ENCODE measurements around the gene RPS6KA3.

DNA sequence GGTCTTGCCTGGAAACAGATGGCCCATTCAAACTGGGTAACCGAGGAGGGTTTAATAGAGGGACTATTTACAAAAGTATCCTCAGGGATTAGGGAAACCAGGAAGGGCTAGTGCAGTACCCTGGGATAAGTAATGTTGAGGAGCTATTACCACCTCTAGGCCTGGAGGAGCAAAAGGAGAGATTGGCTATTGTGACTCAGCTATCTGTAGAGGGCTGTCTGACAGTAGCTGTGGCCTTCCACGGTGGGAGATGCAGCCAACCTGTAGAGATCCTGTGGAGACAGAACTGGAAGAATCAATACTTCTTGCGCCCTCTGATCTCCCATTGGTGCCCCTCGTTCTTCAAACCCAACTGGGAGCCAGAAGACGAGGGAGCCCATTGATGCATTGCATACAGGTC is 34.1 kb upstream of the RPS6KA3 start:
- TF ChIP-seq, protein P1, sequence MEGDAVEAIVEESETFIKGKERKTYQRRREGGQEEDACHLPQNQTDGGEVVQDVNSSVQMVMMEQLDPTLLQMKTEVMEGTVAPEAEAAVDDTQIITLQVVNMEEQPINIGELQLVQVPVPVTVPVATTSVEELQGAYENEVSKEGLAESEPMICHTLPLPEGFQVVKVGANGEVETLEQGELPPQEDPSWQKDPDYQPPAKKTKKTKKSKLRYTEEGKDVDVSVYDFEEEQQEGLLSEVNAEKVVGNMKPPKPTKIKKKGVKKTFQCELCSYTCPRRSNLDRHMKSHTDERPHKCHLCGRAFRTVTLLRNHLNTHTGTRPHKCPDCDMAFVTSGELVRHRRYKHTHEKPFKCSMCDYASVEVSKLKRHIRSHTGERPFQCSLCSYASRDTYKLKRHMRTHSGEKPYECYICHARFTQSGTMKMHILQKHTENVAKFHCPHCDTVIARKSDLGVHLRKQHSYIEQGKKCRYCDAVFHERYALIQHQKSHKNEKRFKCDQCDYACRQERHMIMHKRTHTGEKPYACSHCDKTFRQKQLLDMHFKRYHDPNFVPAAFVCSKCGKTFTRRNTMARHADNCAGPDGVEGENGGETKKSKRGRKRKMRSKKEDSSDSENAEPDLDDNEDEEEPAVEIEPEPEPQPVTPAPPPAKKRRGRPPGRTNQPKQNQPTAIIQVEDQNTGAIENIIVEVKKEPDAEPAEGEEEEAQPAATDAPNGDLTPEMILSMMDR (IDR thresholded peaks at IDR 0.05; ENCODE audit: low read depth, low read length): no peak
- no peak for TF ChIP-seq EZH2phosphoT487 (IDR thresholded peaks at IDR 0.05; ENCODE audit: low read depth)

All from OCI-LY3 (cell line).